HG03378 (cell line): ENCODE data around the gene PHETA2.
"Not testable (repeated sequence)": the region's sequence is repeated elsewhere in the genome, so short reads cannot be mapped to it uniquely, and the experiment has no call there.

Source experiments
- ATAC-seq: cut with Tn5 transposase; IDR thresholded peaks from one replicate; pipeline ENCODE4 v1.9.1; 2021; ENCODE audit warnings: mild to moderate bottlenecking, moderate library complexity; ENCODE audit not compliant: unreplicated experiment

PHETA2 gene

GRCh38 chr22:42101199-42101598 is 27.2 kb downstream of the PHETA2 start:
- ATAC-seq, result no peak

GRCh38 chr22:42104332-42104860 is 30.3 kb downstream of the PHETA2 start:
- ATAC-seq, result not testable (repeated sequence)

DNA sequence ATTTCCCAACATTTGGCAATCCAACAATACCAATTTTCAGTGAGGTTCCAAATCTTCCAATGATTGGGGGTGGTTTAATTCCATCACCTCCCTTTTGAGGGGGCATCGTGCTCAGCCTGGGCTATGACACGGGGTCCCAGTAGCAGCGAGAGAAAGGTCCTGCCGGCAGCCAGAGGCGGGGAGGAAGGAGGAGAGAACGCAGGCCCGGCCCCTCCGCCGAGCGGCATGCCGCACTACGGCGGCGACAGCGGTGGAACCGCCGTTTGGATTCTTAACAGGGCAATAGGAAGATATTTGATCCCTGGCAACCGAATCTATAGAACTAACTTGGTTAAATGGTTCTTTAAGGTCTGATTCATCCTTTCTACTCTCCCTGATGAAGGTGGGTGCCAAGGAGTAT is 34.8 kb downstream of the PHETA2 start:
- ATAC-seq, result no peak

DNA sequence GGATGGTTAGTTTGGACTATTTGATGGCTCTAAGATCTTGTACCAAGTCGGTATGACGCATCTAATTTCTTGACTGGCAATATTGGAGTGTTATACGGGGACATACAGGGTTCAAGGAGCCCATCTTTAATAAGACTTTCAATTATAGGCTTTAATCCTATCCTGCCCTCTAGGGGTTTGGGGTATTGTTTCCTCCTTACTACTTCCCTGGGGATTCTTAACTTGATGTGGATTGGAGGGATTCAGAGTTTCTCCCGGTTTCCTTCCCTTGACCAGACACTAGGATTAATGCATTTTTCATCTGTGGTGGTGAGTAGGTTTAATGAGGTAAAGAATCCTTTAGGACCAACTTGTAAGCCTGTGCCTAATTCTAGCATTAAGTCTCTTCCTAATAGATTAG is 37.8 kb downstream of the PHETA2 start:
- ATAC-seq, result no peak

DNA sequence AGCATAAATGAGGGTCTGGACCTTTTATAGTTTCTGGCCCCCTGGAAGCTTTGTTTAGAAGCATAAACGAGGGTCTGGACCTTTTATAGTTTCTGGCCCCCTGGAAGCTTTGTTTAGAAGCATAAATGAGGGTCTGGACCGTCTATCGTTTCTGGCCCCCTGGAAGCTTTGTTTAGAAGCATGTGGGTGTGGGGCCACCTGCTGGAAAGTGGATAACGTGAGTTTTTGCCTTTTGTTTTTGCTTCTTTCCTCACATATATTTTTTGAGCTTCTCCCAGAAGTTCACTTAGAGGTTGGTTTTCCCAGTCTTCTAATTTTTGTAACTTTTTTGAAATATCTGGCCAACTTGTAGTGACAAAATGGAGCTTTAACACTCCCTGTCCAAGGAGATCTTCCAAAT is 38.7 kb downstream of the PHETA2 start:
- ATAC-seq, result not testable (repeated sequence)

GRCh38 chr22:42114721-42115120 is 40.7 kb downstream of the PHETA2 start:
- no peak for ATAC-seq

GRCh38 chr22:42115420-42115830 is 41.4 kb downstream of the PHETA2 start:
- not testable (repeated sequence) for ATAC-seq

DNA sequence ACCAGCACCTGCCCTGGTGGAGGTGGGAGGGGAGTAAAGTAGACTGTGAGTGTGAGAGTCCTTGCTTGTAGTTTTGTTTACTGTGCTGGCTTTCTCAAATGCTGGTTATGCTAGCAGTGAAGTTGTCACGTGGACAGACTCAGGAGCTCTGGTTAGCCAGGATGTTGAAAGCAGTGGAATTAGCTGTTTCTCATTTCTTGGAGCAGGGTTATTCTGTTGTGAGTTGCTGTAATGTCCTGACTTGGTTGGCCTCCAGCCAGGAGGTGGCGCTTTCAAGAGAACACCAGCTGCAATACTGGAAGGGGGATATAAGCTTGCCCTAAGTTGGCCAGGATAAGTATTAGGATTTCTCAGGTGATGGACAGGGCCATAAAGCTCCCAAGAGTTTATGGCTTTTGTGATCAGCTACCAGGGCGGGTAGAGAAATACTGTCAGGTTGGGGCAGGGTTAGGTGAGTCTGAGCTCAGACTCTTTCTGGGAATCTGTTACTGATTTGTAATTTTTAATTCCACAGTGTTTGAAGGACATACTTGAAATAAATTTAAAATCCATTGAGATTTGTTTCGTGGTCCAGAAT is 42.9 kb downstream of the PHETA2 start:
- no peak for ATAC-seq

- not testable (repeated sequence) for ATAC-seq
Measured at GRCh38 chr22:42120231-42121021, 46.4 kb downstream of the PHETA2 start.

GRCh38 chr22:42123529-42123928 is 49.5 kb downstream of the PHETA2 start:
- ATAC-seq, result not testable (repeated sequence)

DNA sequence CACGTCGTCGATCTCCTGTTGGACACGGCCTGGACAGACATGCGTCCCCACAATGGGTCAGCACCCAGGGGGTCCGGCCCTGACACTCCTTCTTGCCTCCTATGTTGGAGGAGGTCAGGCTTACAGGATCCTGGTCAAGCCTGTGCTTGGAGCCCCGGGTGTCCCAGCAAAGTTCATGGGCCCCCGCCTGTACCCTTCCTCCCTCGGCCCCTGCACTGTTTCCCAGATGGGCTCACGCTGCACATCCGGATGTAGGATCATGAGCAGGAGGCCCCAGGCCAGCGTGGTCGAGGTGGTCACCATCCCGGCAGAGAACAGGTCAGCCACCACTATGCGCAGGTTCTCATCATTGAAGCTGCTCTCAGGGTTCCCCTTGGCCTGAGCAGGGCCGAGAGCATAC is 53.6 kb downstream of the PHETA2 start:
- ATAC-seq, result no peak

GRCh38 chr22:42128007-42128406 is 54.0 kb downstream of the PHETA2 start:
- not testable (repeated sequence) for ATAC-seq
